Amygdala (tissue), 56 donors: Measurements from ENCODE around the gene SYNPO2.
"Not testable (repeated sequence)": the region's sequence is repeated elsewhere in the genome, so short reads cannot be mapped to it uniquely, and the experiment has no call there.

ENCODE experiments used
- DNase-seq, 56 donors: peaks; one replicate each; lab custom pipeline; 2025; lab: John Stamatoyannopoulos, UW

The SYNPO2 gene

DNA sequence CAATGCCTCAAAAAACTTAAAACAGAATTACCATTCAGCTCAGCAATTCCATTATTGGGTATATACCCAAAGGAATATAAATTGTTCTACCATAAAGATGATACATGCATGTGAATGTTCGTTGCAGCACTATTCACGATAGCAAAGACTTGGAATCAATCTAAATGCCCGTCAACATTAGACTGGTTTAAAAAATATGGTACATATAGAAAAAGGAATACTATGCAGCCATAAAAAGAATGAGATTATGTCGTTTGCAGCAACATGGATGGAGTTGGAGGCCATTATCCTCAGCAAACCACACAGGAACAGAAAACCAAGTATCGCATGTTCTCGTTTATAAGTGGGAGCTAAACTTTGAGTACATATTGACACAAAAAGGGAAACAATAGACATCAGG is 10.9 kb upstream of the SYNPO2 start:
- DNase-seq, result no peak

DNA sequence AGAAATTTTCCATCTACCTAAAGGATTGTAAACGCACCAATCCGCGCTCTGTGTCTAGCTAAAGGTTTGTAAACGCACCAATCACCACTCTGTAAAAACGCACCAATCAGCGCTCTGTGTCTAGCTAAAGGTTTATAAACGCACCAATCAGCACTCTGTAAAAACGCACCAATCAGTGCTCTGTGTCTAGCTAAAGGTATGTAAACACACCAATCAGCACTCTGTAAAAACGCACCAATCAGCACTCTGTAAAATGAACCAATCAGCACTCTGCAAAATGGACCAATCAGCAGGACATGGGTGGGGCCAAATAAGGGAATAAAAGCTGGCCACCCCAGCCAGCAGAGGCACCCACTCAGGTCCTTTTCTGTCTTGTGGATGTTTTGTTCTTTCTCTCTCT is 10.1 kb upstream of the SYNPO2 start:
- DNase-seq, result not testable (repeated sequence)

- no peak for DNase-seq
Measured at GRCh38 chr4:118879409-118879808, 9.2 kb upstream of the SYNPO2 start.

DNA sequence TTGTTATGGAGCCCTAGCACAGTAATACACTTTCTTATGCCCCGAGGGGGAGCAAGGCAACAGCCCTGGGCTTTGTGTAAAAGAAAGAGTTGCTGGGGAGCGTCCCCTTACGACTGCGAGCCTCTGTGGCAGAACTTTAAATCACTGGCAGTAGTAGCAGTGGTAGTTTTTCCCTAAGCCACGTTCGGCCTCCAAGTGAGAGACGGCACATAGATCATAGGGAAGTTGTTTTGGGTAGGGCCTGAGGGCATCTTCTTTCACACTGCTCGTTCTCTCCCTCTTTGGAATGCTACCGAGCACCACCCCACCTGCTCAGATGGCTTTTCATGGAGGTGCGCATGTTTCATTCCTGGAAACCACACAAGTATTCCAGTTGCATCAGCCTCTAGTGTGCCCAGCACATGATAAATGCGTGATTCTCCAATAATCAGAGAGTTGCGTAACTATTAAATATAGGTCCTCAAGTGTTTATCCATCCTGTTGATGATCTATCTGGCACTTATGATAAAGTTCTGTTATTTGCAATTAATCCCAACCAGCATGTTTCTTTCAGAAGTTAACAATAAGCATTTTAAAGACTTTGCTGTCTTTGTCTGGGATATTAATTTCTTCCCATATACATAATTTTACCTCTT is 7.0 kb upstream of the SYNPO2 start:
- DNase-seq, result no peak

- DNase-seq, result no peak
Measured at GRCh38 chr4:118883861-118884260, 4.8 kb upstream of the SYNPO2 start.

DNA sequence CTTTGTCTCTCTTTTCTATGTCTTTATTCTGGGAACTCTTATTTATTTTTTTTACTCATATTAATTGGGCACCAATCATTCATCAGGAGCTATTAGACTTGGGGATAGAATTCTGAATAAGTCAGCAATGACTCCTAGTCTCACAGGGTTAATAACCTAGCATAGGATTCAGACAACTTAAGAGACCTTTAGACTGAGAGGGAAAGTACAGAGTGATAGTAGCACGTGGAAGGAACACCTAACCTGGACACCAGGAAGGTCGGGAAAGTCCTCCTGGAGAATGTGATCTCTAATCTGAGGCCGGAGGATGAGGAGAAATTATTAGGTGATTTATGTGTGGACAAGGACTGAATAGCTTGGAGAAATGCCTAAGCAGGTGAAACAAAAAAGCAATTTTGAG is 3.9 kb upstream of the SYNPO2 start:
- DNase-seq, result no peak

DNA sequence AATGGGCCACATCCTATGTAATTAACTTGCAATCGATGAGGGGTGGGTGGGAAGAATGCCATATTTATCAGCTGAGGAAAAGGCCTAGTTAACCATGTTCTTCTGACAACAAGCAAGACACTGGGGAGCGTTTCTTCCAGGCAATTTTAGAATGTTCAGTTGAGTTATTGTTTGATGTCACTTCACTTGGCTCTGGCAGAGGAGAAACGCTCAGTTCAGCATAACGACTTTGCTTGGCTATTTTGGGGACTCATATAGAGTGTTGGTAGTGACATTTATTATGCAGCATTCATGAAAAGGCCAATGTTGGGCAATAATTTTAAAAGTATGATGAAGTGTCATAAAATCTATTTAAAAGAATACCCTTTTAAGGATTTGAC is 648 bp downstream of the SYNPO2 start:
- DNase-seq, result no peak

DNA sequence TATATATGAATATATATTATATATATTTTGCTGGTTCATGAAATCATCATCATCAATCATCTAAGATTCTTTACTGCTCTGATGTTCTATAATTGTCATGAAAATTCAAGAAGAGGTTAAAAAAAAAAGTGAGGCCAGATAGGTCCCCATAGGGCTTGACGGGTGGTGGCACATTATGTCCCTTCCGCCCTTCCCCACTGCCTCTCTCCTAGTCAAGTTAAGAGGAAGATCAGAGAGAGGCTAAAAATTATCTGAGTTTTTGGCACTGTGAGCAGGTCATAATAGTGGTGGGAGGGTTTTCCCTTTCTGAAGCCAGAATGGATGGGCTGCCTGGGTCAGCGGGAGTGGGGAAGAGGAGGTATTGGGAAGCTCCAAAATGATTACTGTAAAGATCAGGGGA is 5.4 kb downstream of the SYNPO2 start:
- DNase-seq, result no peak

DNA sequence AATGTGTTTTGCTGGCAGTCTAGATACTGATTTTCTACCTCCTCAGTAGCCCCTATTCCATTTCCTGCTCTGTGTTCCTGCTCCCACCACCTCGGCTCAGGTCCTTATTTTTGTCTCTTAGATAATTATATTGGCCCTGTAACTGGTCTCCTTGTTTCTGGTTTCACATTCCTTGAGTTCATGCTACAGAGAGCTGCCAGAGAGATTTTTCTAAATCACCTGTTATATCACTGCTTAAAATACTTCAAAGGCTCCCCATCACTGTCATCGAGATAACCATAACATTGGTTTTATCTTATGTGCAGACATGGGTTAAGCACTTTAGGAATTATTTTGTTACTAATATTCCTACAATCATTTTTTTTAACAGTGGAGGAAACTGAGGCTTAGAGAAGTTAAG is 9.6 kb downstream of the SYNPO2 start:
- DNase-seq, result no peak

DNA sequence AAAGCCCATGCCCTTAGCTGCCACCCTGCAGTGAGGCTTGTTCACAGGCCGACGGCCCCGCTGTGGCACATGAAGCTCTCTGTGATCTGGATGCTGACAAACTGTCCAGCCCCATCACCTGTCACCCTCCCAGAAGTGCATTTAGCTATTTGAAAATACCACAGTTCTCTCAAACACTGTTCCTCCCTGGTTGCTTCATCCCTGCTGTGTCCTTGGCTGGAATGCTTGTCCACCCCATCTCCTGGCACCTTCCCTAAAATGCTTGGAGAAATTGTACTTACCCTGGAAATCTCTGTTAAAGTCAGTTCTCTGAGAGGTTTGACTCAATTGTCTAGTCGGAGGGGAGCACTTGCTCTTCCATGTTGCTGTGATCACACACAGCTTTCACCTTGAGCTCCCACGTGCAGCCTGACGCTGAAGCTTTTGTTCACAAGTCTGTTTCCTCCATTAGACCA is 10.1 kb downstream of the SYNPO2 start:
- no peak for DNase-seq

DNA sequence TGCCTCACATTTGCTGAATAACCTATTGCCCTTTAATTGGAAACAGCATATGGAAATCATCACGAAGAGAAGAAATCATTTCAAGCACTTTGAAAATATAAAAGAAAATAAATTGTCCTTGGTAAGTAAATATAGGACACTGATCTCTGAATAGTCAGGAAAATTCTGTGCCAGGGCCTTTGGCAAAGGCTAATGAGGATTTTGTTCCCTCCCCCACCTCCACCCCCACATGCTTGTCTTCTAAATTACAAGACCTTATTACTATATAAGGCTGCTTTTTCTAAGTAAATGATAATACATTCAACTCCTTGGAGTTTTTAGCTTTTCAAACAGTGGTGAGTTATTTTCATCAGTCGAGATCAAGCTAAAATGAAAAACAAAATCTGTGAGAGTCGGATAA is 15.8 kb downstream of the SYNPO2 start:
- DNase-seq, result no peak

DNA sequence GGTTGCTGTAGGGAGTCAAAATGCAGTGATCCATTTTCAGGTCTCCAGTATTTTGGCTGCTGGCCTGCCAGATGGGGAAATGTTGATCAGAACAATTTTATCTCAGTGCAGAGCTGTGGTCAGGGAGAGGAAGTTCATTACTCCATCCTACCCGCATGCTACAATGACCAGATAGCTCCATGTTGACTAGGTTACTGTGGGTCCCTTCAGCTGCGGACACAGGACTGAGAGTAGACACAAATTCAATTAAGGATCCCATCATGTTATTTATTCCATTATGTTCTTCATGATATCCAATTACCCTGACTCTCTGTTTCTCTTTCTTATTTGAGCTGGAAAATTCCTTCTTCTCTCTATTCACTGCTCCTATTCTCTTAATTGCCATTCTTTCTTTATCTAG is 16.3 kb downstream of the SYNPO2 start:
- no peak for DNase-seq

DNA sequence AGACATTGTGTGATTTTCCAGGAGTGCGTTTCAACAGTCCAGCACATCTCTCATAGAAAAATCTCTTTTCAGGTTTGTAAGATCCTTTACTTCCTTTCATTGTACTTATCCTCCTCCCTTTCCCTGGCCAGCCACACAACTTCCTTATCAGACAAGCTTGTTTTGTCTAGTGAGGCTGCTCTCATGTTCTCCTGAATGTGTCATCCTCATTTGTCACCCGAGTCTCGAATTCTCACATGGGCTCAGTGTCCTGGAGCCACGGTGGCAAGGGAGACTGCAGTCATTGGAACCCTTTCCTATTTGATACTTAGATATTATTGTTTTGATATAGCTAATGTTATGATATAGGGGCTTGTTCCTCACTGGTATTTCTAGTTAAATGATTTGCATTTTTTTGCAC is 16.9 kb downstream of the SYNPO2 start:
- DNase-seq, result no peak

DNA sequence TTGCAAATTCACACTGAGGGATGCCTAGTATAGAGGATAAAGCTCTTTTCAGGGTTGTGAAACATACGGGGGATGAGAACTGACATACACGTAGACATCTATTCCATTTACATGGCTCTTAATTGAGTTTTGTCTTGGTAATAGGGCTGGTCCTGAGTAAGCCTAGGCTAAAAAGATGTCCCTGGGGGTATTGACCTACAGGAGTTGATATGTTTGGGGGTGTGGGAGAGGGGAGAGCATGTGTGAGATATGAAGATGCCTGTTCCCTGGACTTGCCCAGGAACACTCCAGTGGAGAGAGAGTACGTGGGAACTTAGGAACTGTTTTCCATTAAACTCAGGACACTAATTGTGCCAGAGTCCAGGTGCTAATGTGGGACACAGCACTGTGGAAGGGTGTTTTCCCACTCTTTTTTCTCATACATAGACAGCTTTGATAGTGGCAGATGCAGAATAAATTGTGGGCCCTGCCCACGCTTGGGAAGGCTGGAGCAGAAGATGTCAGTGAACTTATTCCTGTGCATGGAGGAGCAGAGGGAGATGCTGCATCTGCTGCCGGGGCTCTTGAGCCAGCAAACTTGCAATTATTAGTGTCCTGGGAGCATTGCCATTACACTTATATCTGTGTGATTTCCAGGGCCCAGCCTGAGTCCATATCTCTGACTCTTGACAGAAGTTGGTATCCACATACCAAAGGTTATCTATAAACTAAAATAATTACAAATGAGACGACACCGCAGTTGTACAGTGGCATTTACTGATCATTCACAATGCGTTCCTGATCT is 20.7 kb downstream of the SYNPO2 start:
- no peak for DNase-seq

- DNase-seq, result no peak
Measured at GRCh38 chr4:118910221-118910620, 21.6 kb downstream of the SYNPO2 start.

DNA sequence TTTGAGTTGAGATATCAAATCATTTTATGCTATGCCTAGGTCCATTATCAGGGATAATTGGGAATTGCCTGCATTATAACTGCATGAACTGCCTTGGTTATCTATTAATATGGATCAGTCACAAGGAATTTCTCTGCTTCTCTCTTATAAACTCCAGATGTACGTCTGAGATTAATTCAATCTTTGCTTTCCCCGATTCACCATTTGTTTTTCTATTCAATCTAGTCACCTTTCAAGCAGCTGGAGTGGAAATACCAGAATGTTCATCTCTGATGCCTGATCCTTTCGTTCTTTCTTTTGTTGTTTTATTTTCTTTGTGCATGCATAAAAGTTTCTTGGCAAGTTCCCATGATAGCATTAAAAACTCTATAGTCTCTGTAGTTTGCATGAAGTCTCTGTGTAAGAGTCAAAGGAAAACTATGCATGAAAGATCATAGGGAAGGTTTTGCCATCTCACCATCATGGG is 22.6 kb downstream of the SYNPO2 start:
- DNase-seq, result no peak

- DNase-seq, result no peak
Measured at GRCh38 chr4:118915468-118915867, 26.8 kb downstream of the SYNPO2 start.

GRCh38 chr4:118916691-118917289 is 28.1 kb downstream of the SYNPO2 start:
- no peak for DNase-seq

GRCh38 chr4:118917582-118917981 is 28.9 kb downstream of the SYNPO2 start:
- no peak for DNase-seq

GRCh38 chr4:118918388-118918787 is 29.7 kb downstream of the SYNPO2 start:
- DNase-seq, result no peak

DNA sequence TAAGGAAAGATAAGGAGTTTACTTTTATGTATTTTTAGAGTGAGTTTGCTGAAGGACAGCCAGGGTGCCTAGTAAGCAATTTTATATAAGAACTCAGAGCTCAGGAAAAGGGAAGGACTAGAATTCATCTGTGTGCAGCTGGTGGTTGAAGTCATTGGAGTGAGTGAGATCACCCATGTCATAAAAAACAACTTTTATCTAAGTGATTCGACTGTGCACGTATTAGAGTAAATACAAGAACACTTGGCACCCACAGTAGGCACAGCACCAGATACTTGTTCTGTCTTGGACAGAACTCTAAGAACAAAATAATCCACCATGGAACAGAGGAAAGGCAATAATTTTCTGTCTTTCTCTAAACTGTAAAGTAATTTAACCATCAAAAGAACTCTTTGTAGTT is 31.6 kb downstream of the SYNPO2 start:
- no peak for DNase-seq

DNA sequence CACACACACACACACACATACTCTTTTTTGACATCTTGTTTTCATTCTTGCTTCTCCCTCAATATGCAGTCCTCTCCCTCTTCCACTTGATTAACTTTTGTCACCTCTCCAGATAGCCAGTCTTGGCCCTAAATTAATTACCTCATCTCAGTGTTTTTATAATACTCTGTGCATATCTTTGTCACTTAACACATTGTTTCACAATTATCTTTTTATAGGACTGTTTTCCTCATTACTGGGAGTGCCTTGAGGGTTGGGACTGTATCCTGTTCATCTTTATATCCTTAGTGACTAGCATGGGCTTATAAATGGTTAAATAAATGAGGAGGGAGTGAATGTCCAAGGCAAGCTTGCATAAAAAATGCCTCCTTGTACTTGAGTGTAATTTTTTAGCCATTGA is 33.1 kb downstream of the SYNPO2 start:
- DNase-seq, result no peak
